ENCODE measurements around the gene ZNF503. TPM values are rescaled to one million over a fixed set of nuclear protein-coding genes. Genes with fewer than 3 reads are reported as not detected.

The ZNF503 gene
- total and polyA plus RNA-seq, 2 of the 8 experiments (the other 6 are each of a cell fraction or from before 2014, with no cell fraction given), result 0.03 to 0.13 TPM

DNA sequence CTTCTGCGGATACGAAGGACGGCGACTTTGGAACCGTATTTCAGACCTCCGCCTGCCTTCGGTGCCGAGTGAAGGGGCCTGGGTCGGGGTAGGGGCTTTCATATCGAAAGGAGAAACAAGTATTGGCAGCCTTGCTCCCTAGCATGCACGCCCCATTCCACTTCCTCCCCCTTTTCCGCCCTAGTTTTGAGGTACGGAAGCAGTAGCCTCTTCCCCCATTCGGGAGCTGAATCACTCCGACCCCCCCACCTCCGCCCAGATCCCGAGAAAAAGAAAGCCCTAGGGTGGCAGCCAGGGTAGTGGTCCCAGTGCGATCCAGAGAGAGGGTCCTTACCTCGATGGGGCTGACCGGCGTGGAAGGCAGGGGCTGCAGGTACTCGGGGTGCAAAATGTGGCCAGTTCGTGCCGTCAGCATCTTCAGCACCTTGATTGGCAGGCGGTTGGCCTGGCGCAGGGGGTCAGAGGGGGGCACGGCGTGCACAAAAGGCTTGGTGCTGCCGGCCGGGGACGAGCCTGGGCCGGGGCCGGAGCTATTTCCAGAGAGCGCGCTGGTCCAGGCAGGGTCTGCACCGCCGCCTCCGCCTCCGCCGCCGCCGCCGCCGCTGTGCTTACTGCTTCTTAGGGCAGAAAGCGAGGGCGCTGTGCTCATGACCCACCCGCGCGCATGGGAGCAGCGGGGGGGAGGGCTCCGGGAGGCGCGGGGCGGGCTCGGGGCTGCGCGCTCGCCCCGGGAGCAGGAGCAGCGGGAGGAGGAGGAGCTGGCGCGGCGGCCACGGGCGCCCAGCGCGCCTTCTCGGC is 594 bp downstream of the ZNF503 start:
- H3K9me3 ChIP-seq (ENCODE audit: insufficient read depth in 2 of 2, low read depth in 1 of 2, low read length in 1 of 2), result no peaks in the 10 kb centered on the region; a peak in 1 of 4 replicates
- no peak overlapping the region for H4K91ac ChIP-seq (replicated peaks; ENCODE audit: insufficient read length, low read length)
- no peaks in the 10 kb centered on the region for H3K79me2 ChIP-seq (ENCODE audit: control insufficient read depth in 1 of 2, insufficient read depth in 2 of 2, low read length in 2 of 2)
- H3K18ac ChIP-seq (ENCODE audit: extremely low read depth, low read length), result no peak overlapping the region; the same call in 1 of the 2 replicates
- no peak overlapping the region for H2BK5ac ChIP-seq (ENCODE audit: low read depth, low read length)
- CTCF ChIA-PET (ENCODE audit: partially characterized antibody), result interaction anchor here (0.9 to 2.9 kb wide), 9 partner anchors 10 to 903 kb away, joined by 3 to 8 read pairs (median 3); no protein-coding TSS in a partner anchor
- peaks cover 35% of the 10 kb centered on the region for H3K23me2 ChIP-seq (ENCODE audit: low read depth, low read length)
- POLR2A ChIA-PET (ENCODE audit: partially characterized antibody), result interaction anchor here (1.2 kb wide), 1 partner anchor 29 kb away, joined by 3 read pairs; no protein-coding TSS in a partner anchor
- H2AFZ ChIP-seq (ENCODE audit: low read length), result no peak overlapping the region
- no peak overlapping the region for H2AK5ac ChIP-seq (ENCODE audit: low read depth, low read length)
- H3K27me3 ChIP-seq (replicated peaks in 1 of 4; ENCODE audit: control insufficient read depth in 3 of 4, extremely low read depth in 1 of 4, insufficient read depth in 3 of 4, low read length in 3 of 4), result peaks cover 79 to 99% (median 88%) of the 10 kb centered on the region in 4 experiments
- peak overlapping the region; percentile 17; the same call in 1 of the 2 replicates for H4K8ac ChIP-seq (ENCODE audit: extremely low read depth, insufficient read depth, low read length)
- H2BK20ac ChIP-seq (ENCODE audit: low read length), result no peak overlapping the region
- no peak overlapping the region for H3K9ac ChIP-seq (replicated peaks in 1 of 4; ENCODE audit: extremely low read depth in 1 of 4, low read depth in 3 of 4, low read length in 3 of 4)
- no peak overlapping the region for H3K56ac ChIP-seq (replicated peaks; ENCODE audit: insufficient read length, low read depth, low read length)
- no peak overlapping the region for H3K4ac ChIP-seq (replicated peaks; ENCODE audit: insufficient read length, low read depth, low read length)
- H3K14ac ChIP-seq (ENCODE audit: insufficient read length), result no peak overlapping the region
- no peak overlapping the region for H2BK12ac ChIP-seq (ENCODE audit: low read depth, low read length)
- H3K4me3 ChIP-seq (ENCODE audit: extremely low read depth in 1 of 4, insufficient read depth in 2 of 4, low read depth in 3 of 4, low read length in 4 of 4), result peak overlapping the region; percentile 48 to 64 (median 58)
- peaks cover 8 to 50% (median 29%) of the 10 kb centered on the region in 4 experiments for H3K4me1 ChIP-seq (replicated peaks in 1 of 4; ENCODE audit: control insufficient read depth in 3 of 4, insufficient read depth in 4 of 4, low read length in 3 of 4)
- 3% methylated on average over 38 of the region's 68 CpGs; no CpG with 5 or more reads in 1 of the 2 experiments for WGBS, 2 experiments (ENCODE audit: extremely low coverage in 1 of 2, insufficient coverage in 1 of 2, insufficient read length in 1 of 2, insufficient replicate concordance in 2 of 2, low coverage in 1 of 2, low lambda C conversion rate in 2 of 2, missing lambda C conversion rate in 1 of 2)
- H4K20me1 ChIP-seq (replicated peaks in 1 of 2; ENCODE audit: control insufficient read depth in 1 of 2, insufficient read depth in 2 of 2, low read length in 2 of 2), result peaks cover 12 to 18% of the 10 kb centered on the region in 2 experiments
- no peak overlapping the region for H3K27ac ChIP-seq (ENCODE audit: low read depth, low read length)
- H3K79me1 ChIP-seq (ENCODE audit: low read depth, low read length), result no peaks in the 10 kb centered on the region
- no peak overlapping the region for H2BK120ac ChIP-seq (replicated peaks; ENCODE audit: low read depth, low read length)
- peak overlapping the region; percentile 91 to 97 for H3K4me2 ChIP-seq (ENCODE audit: insufficient read depth in 1 of 2, low read depth in 2 of 2, low read length in 2 of 2)
- H2BK15ac ChIP-seq (ENCODE audit: low read length), result no peak overlapping the region
- FAIRE-seq, result no peak
- DNase-seq (ENCODE audit: low read depth in 1 of 2, low spot score in 2 of 2), result peak in 1 of 2 experiments; percentile 70
- TF ChIP-seq EZH2 (IDR thresholded peaks at IDR 0.05; ENCODE audit: low read depth, low read length, severe bottlenecking) (peak; percentile 89), NRF1 (IDR thresholded peaks at IDR 0.05; ENCODE audit: low read depth, low read length) (no peak), SUZ12 (IDR thresholded peaks at IDR 0.05; ENCODE audit: low read length) (peak; percentile 89; the same call in 1 of the 2 replicates)
- TF ChIP-seq, protein P1, sequence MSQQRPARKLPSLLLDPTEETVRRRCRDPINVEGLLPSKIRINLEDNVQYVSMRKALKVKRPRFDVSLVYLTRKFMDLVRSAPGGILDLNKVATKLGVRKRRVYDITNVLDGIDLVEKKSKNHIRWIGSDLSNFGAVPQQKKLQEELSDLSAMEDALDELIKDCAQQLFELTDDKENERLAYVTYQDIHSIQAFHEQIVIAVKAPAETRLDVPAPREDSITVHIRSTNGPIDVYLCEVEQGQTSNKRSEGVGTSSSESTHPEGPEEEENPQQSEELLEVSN (IDR thresholded peaks at IDR 0.05), result 0 out of 2 replicates have a peak, but pooled peaks have one; percentile 15
- H3K36me3 ChIP-seq (ENCODE audit: control insufficient read depth in 2 of 4, insufficient read depth in 4 of 4, low read length in 3 of 4), result peaks cover 0 to 8% (median 0%) of the 10 kb centered on the region in 4 experiments; a peak in 1 of 8 replicates
- H3K23ac ChIP-seq (ENCODE audit: insufficient read length), result no peak overlapping the region
- H4K5ac ChIP-seq (ENCODE audit: insufficient read length, low read depth, low read length), result no peak overlapping the region
